IPS-NIHi11 (cell line): Measurements from ENCODE around the gene ITM2C.

Experiments
- DNase-seq: peaks from one replicate; pipeline ENCODE4 v3.0.0; 2012; ENCODE audit warnings: mixed read lengths, low spot score

The ITM2C gene

GRCh38 chr2:230873661-230874401, 9.1 kb downstream of the ITM2C start:
- no peak for DNase-seq

GRCh38 chr2:230874456-230874855, 9.7 kb downstream of the ITM2C start:
- DNase-seq: no peak

- no peak for DNase-seq
These were observed 10.1 kb downstream of the ITM2C start for GRCh38 chr2:230874876-230875275.

- DNase-seq: no peak
These were observed 10.9 kb downstream of the ITM2C start for GRCh38 chr2:230875347-230876315.

- no peak for DNase-seq
These were observed 12.5 kb downstream of the ITM2C start for GRCh38 chr2:230877116-230877758.

GRCh38 chr2:230877759-230878598, 13.2 kb downstream of the ITM2C start:
- DNase-seq: no peak

- DNase-seq: no peak
These were observed 14.0 kb downstream of the ITM2C start for GRCh38 chr2:230878599-230879188.

GRCh38 chr2:230879271-230879882, 14.6 kb downstream of the ITM2C start:
- DNase-seq: no peak

- no peak for DNase-seq
These were observed 15.1 kb downstream of the ITM2C start for GRCh38 chr2:230879891-230880290.

- no peak for DNase-seq
These were observed 17.1 kb downstream of the ITM2C start for GRCh38 chr2:230881840-230882239.

- DNase-seq: peak; percentile 75
These were observed 20.9 kb downstream of the ITM2C start for GRCh38 chr2:230885463-230886130.

GRCh38 chr2:230886206-230886605, 21.5 kb downstream of the ITM2C start:
- no peak for DNase-seq

- DNase-seq: peak; percentile 57
These were observed 21.9 kb downstream of the ITM2C start for GRCh38 chr2:230886671-230887071.

- DNase-seq: no peak
These were observed 22.6 kb downstream of the ITM2C start for GRCh38 chr2:230887342-230887741.

- DNase-seq: no peak
These were observed 24.2 kb downstream of the ITM2C start for GRCh38 chr2:230888824-230889400.

- DNase-seq: no peak
These were observed 25.3 kb downstream of the ITM2C start for GRCh38 chr2:230889911-230890601.

- no peak for DNase-seq
These were observed 25.9 kb downstream of the ITM2C start for GRCh38 chr2:230890646-230891045.

- no peak for DNase-seq
These were observed 26.3 kb downstream of the ITM2C start for GRCh38 chr2:230891064-230891463.

- DNase-seq: no peak
These were observed 26.8 kb downstream of the ITM2C start for GRCh38 chr2:230891509-230891908.
